GM18499 (cell line): ENCODE results near the gene ZNF649.
"Not testable (repeated sequence)": the region's sequence is repeated elsewhere in the genome, so short reads cannot be mapped to it uniquely, and the experiment has no call there.

Experiments used
- ATAC-seq: cut with Tn5 transposase; IDR thresholded peaks from one replicate; pipeline ENCODE4 v1.9.1; 2021; ENCODE audit warnings: moderate number of reproducible peaks; ENCODE audit not compliant: insufficient read depth, unreplicated experiment

Gene ZNF649

DNA sequence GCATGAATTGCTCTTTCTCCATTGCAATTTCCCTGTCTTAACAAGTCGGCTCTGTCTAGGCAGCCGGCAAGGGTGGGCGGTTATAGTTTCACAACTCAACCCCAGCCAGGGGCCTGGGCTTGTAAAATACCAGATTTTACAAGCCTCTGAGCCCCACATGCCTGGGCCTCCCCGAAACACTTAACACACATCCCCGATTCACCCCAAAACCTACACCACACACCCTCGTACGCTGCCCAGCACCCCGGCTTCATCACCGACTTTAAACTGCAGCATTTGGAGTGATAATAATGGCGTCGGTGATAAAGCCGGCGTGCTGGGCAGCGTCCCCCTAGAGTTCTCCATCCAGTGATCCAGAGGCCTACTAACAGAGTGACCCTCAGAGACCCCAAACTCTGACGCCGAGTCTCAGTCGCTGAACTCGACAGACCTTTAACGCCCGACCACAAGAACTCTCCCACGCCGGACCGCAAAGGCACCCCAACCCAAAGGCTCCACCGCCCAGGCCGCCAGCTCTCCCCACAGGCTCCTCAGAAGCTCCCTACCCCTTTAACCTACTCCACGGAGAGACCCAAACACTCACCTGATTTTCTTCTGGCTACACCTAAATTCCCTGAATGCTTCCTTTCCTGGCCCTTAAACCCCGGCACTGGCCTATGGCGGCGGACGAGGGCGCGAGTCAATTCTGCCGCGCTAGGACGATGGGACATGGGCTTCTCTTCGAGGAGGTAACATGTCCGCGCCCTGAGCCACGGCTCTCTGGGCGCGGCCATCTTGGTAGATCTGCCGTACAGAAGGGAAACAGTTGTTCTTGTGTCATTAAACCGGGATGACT lies at the start of gene ZNF649:
Gene ZNF649, minus strand, starts transcription at position 687 of the 835 bp plus-strand sequence. CDS start 4,910 bp downstream, outside the sequence.
- no peak for ATAC-seq

DNA sequence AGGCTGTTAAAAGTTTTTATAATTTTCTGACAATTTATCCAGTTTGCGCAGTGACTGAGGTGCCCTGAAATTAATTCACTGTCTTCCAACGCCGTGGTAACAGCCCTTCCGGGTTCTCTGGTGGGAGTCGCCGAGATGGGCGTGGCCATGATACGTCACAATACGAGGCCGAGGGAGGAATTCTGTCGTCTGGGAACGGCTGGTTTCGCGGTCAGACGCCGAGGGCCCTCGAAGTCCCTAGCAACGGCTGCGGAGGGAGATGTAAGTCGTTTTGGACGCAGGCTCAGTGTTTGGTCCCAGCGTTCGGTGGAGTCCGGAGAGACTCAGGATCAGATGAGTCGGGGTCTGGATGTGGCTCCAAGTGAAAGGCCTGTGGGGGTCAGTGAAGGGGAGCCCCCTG lies 44.2 kb upstream of the ZNF649 start:
- ATAC-seq, result no peak

DNA sequence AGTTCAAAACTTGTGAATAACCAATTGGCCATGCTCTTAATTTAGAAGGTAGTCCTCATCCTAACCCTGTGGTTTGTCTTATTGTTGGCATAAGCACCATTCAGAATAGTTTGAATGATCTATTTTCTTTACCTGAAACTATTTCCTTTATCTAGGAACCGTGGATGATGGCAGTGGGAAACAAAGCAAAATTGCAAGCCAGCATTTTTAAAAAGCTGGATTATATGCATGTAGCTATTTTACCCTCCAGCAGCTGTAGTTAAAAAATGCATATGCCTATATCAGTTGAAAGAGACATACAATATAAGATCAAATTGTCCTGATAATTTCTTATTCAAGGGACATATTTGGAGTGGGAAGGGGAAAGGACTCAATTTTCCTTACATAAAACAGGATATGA lies 41.8 kb upstream of the ZNF649 start:
- no peak for ATAC-seq

DNA sequence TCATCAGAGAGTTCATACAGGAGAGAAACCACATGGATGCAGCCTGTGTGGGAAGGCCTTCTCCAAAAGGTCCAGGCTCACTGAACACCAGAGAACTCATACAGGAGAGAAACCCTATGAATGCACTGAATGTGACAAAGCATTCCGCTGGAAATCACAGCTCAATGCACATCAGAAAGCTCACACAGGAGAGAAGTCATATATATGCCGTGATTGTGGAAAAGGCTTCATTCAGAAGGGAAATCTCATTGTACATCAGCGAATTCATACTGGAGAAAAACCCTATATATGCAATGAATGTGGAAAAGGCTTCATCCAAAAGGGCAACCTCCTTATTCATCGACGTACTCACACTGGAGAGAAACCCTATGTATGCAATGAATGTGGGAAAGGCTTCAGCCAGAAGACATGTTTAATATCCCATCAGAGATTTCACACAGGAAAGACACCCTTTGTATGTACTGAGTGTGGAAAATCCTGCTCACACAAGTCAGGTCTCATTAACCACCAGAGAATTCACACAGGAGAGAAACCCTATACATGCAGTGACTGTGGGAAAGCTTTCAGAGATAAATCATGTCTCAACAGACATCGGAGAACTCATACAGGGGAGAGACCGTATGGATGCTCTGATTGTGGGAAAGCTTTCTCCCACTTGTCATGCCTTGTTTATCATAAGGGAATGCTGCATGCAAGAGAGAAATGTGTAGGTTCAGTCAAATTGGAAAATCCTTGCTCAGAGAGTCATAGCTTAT lies 40.2 kb upstream of the ZNF649 start:
- ATAC-seq, result no peak

DNA sequence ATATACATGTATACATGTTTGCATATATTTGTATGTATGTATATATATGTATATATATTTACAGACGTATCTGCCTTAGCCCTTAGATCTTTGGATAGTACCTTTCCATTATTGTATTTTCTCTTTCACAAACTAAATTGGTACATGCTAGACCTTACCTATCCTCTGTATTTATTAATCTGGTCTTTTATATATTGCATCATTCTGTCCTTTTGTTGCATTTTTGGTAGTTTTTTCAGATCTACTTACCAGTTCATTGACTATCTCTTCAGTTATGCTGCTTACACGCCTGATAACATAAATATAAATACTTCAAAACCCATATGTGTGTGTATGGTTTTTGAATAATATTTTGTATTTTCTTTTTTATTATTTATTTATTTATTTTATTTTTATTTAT lies 34.1 kb upstream of the ZNF649 start:
- ATAC-seq, result no peak

DNA sequence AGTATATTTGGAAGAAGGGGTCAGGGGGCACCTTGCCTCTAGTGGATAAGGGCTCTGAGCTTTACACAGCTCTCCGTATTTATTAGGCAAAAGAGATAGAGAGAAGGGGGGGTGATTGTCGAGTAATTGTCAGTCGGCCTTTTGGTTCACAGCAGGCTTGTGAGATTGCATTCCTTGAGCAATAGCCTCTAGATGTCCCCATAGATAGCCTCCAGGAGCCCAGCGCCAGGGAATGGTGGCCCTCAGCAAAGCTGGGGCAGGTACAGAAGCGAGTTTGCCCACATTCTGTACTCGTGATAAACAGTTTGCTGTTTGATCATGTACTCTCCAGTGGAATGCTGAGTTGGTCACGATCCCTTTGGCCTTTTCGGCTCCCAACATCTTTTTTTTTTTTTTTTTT lies 27.1 kb upstream of the ZNF649 start:
- ATAC-seq, result no peak

DNA sequence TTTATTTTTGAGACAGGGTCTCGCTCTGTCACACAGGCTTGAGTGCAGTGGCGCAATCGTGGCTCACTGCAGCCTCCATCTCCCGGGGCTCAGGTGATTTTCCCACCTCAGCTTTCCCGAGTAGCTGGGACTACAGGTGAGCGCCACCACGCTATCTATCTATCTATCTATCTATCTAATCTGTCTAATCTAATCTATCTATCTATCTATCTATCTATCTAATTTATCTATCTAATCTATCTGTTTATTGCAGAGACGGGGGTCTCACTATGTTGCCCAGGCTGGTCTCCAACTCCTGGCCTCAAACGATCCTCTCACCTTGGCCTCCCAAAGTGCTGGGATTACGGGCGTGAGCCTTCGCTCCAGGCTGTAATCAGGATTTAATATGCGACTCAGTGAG lies 23.0 kb upstream of the ZNF649 start:
- ATAC-seq, result no peak

DNA sequence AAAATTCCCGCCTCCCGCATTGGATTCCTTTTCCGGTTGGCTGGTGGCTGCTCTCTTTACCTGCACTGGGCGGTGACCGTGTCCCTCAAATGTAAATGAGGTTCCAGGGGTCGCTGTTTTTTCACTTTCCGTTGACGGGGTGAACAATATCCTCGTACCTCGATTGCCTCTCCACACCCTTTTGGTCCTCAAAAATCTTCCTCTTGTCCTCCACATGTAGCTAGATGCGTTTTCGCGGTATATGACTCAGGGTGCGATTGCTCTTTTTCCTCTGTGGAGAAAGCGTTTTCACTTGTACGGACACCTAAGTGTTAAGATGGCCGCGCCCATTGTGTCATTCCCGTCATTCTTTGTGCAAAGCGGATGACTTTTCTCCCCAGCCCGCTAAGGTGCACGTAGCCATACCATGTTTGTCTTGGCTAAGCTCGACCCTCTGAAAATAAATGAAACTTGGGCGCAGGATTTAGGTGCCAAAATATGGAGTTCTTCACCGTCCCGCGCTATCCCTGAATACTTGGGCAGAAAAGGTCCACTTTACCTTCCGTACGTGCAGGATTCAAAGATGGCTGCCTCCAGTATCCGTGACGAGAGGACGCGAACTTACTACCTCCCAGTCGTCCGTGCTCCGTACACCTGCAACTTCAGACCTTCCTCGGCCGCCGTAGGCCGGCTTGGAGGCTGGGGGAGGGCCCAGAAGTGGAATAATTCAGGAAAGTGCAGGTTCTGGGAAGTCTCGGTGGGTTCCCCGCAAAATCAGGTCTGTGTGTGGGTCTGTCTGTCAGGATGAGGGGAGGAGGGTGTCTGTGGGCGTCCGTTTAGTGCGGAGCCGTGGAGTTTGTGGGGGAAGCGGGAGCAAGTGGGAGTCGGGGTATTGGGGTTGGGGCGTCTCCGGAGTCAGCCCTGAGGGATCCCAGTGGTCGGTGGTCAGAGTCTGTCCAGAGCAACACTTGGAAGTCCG lies 22.2 kb upstream of the ZNF649 start, which contains the start of gene ZNF613:
Gene ZNF613, plus strand, starts transcription at position 689 of the 958 bp plus-strand sequence. CDS start 8,749 bp downstream, outside the sequence.
- no peak for ATAC-seq

- ATAC-seq, result no peak
Measured at GRCh38 chr19:51926426-51926783, 21.6 kb upstream of the ZNF649 start.

GRCh38 chr19:51921949-51922348 lies 17.1 kb upstream of the ZNF649 start:
- ATAC-seq, result no peak

DNA sequence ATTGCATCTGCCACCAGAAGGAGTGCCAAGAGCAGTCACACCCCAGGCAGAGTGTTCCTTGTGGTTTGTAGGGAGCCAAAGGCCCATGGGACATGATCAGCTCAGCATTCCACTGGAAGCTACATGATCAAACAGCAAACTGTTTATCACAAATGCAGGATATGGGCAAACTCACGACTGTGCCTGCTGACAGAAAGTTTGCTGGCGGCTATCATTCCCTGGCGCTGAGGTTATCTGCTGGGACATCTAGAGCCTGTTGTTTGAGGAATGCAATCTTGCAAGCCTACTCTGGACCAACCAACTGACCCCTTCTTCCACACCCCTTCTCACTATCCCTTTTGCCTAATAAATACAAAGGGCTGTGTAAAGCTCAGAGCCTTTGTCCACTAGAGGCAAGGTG lies 14.8 kb upstream of the ZNF649 start:
- ATAC-seq, result no peak

GRCh38 chr19:51916167-51916566 lies 11.3 kb upstream of the ZNF649 start:
- no peak for ATAC-seq

GRCh38 chr19:51915324-51915867 lies 10.6 kb upstream of the ZNF649 start:
- no peak for ATAC-seq

- not testable (repeated sequence) for ATAC-seq
Measured at GRCh38 chr19:51907981-51908380, 3.2 kb upstream of the ZNF649 start.

DNA sequence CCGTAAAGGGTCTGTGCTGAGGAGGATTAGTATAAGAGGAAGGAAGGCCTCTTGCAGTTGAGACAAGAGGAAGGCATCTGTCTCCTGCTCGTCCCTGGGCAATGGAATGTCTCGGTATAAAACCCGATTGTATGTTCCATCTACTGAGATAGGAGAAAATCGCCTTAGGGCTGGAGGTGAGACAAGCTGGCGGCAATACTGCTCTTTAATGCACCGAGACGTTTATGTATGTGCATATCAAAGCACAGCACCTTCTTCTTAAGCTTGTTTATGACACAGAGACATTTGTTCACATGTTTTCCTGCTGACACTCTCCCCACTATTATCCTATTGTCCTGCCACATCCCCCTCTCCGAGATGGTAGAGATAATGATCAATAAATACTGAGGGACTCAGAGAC lies 1.3 kb upstream of the ZNF649 start:
- not testable (repeated sequence) for ATAC-seq

- not testable (repeated sequence) for ATAC-seq
Measured at GRCh38 chr19:51905639-51906038, 822 bp upstream of the ZNF649 start.

DNA sequence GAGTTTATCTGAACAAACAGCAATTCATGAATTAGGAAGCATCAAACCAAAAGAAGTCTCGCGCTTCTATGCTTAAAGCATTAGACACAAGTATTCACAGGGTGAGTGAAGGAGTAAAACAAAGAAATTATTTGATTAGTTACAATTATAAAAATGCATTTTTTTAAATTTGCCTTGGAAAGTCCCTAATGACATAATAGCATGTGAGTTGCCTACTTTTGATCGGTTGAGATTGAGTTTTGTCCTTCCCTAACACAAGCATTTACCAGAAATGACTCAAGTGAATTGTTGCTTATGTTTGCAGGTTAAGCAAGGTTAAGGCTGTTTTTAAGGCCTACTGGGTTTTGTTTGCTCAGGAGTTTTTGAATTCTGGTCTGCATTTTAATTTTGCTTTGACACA lies 389 bp upstream of the ZNF649 start:
- no peak for ATAC-seq

- ATAC-seq, result no peak
Measured at GRCh38 chr19:51903192-51903591, 1.6 kb downstream of the ZNF649 start.

- no peak for ATAC-seq
Measured at GRCh38 chr19:51901860-51902259, 3.0 kb downstream of the ZNF649 start.

DNA sequence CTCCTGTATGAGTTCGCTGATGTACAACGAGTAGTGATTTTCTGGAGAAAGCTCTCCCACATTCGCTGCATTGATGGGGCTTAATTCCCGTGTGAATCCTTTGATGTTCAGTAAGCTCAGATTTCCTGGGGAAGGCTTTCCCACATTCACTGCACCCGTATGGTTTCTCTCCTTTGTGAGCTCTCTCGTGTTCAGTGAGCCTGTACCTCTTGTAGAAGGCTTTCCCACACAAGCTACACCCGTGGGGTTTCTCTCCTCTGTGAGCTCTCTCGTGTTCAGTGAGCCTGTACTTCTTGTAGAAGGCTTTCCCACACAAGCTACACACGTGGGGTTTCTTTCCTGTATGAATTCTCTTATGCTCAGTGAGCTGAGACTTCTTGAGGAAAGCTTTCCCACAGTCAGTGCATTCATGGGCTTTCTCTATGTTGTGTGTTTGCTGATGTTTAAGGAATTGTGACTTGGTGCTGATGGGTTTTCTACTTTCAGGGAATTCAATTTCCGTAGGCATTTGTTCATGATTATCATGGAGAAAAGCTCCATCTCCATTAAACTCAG lies 13.5 kb downstream of the ZNF649 start:
- ATAC-seq, result no peak
